GM21737 (cell line): ENCODE results near the gene ZNF536.

Experiments used
- ATAC-seq: cut with Tn5 transposase; IDR thresholded peaks from one replicate; pipeline ENCODE4 v1.9.1; 2021; ENCODE audit warnings: mild to moderate bottlenecking, moderate library complexity; ENCODE audit not compliant: unreplicated experiment

ZNF536 gene

DNA sequence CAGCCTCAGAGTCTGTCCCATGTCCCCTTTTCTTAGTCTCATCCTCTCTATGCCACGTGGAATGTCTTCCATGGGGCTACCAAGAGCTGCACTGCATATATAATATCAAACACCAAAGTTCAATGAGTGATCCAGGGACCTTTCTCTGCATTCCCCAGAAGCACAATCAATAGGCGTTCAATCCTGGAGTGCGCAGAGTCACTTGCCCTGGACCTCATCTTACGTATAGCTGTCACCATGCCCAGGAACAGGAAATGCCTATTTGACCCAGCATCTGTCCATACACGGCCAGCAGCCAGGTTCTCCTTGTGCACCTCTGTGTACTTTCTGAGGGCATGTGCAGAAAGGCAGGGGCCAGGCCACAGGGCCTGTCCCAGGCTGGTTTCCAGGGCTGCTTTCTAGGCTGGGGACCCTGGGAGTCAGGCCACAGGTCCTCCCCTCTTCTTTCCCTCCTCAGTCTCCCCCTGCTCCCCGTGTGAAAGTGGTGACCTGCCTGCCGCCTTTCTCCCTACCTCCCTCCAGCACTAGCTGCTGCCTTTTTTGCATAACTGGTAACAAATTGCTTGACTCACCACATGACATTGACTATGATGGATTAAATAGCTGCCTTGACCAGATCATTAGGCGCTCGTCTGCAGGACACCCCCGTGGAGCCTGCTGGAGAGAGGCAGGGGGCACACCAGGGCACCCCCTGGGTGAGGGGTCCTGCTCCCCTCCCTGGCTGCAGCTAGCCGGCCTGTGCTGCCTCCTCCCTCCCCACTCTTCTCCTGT is 222.0 kb downstream of the ZNF536 start:
- no peak for ATAC-seq

DNA sequence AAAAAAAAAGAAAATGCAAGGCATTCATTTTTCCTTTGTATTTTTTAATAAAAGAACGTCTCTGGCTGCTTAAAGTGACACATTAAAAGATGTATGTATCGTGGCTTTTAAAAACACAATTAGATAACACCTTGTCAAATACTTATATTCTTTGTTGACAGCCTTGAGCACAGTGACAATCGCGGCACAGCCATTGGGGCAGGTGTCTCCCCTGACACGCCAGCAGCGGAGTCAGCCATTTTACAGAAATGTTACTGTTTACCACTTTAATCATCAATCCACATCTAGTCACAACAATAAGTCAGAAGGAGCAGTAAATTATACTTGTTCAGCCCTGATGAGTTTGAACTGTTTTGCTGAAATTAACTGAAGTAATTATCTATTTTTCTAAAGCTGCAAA is 224.1 kb downstream of the ZNF536 start:
- no peak for ATAC-seq

GRCh38 chr19:30596813-30597399 is 224.7 kb downstream of the ZNF536 start:
- no peak for ATAC-seq

- ATAC-seq = no peak
Measured at GRCh38 chr19:30598688-30599087, 226.5 kb downstream of the ZNF536 start.

GRCh38 chr19:30602661-30603350 is 230.6 kb downstream of the ZNF536 start:
- ATAC-seq = no peak

DNA sequence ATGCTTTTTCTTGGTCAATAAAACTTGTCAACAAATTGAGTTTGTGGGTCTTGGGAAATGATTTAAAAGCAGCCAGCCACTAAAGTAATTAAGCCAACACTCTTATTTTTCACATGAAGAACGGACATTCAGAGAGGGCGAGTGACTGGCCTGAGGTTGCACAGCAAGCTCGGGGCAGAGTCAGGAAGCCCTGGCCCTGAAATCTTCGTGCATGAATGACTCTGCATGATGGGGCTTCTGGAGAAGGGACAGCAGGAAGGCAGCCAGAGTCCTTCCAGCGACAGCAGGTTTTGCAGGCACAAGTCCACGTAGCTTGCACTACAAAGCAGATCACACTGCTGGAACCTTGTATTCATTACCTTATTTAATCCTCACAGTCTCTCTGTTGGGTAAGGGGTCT is 232.5 kb downstream of the ZNF536 start:
- no peak for ATAC-seq

GRCh38 chr19:30605333-30605732 is 233.1 kb downstream of the ZNF536 start:
- no peak for ATAC-seq

- no peak for ATAC-seq
Measured at GRCh38 chr19:30606114-30607050, 234.2 kb downstream of the ZNF536 start.
